Lower leg skin (tissue), 3 donors: ENCODE results near the gene SCFD2.

Experiments
- POLR2A ChIP-seq, 2 donors: fragments of 450-650 bp; IDR thresholded peaks; one replicate each; pipeline ENCODE4 v1.6.1; 2016 to 2017; ENCODE audit warnings: antibody characterized with exemption in 2 of 2, mild to moderate bottlenecking in 1 of 2, moderate library complexity in 1 of 2
- TF ChIP-seq, protein P1 (sequence below), 3 donors: fragments of 450-650 bp; IDR thresholded peaks; one replicate each; pipeline ENCODE4 v1.5.1; 2016; ENCODE audit warnings: antibody characterized with exemption in 3 of 3, mild to moderate bottlenecking in 3 of 3, moderate library complexity in 2 of 3

DNA sequence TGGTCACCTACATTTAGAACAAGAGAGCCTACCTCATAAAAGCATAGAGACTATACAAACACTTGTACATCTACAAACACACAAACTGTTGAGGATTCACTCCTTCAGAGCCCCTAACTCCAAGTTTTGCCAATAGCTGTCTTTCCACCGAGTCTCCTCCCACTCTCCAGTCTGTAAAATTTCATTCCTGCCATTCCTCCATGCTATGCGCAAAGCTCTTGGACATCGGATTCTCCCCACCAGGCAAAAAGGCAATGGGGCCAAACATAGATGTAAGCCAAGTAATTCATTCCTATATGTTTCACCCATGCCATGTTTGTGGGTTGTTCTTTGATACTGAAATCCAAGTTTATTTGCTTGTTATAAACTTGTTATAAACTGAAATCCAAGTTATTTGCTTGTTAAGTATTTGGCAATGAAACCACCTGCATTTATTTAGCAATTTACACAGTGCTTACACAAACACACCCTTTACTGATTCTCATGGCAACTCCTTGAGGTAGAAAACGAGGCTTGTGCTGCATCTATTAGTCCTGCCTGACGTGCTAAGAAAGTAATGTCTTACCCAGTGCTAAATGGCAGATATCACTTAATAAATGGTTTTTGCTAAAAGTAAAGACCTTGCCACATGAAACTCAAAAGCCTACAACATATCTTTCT lies 91.1 kb downstream of the SCFD2 start:
- TF ChIP-seq, protein P1, sequence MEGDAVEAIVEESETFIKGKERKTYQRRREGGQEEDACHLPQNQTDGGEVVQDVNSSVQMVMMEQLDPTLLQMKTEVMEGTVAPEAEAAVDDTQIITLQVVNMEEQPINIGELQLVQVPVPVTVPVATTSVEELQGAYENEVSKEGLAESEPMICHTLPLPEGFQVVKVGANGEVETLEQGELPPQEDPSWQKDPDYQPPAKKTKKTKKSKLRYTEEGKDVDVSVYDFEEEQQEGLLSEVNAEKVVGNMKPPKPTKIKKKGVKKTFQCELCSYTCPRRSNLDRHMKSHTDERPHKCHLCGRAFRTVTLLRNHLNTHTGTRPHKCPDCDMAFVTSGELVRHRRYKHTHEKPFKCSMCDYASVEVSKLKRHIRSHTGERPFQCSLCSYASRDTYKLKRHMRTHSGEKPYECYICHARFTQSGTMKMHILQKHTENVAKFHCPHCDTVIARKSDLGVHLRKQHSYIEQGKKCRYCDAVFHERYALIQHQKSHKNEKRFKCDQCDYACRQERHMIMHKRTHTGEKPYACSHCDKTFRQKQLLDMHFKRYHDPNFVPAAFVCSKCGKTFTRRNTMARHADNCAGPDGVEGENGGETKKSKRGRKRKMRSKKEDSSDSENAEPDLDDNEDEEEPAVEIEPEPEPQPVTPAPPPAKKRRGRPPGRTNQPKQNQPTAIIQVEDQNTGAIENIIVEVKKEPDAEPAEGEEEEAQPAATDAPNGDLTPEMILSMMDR (IDR thresholded peaks at IDR 0.05): no peak
- TF ChIP-seq POLR2A (IDR thresholded peaks at IDR 0.05): no peak
